ENCODE results near the gene ARMH4. TPM values are rescaled to one million over a fixed set of nuclear protein-coding genes. Genes with fewer than 3 reads are reported as not detected.

ARMH4 gene
- total RNA-seq, 1 donor from 2014 or later = 2.3 TPM

DNA sequence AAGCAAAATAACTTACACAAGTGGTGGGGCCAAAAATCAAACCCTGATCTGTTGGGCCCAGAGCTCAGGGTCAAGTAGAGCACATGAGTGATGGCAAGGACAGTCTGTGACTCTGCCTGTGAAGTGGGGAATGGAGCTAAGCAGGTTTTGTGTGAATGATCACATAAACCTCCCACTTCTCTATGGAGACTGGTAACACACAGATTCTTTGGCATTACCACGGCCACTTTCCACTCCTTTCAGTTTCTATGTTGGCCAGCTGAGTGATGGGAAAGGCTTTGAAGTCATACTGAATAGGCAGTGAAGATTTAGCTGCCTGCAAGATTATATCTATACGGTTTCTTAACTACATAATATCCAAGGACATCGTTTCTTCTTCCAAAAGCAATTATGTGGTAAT is 97.9 kb downstream of the ARMH4 start:
- DNase-seq (no peak), ATAC-seq (no peak)
- Histone ChIP-seq H3K27me3 (no peaks in the 10 kb centered on the region), H3K36me3 (no peaks in the 10 kb centered on the region), H3K4me1 (no peaks in the 10 kb centered on the region), H3K27ac (no peak overlapping the region), H3K9me3 (no peaks in the 10 kb centered on the region), H3K4me3 (no peak overlapping the region)
- TF ChIP-seq CTCF (IDR thresholded peaks at IDR 0.05) = no peak
- intact Hi-C loops (cut with DNase I) = no loop called here

- no peak for DNase-seq
- no peak for ATAC-seq
- Histone ChIP-seq H3K9me3 (no peaks in the 10 kb centered on the region), H3K4me3 (no peak overlapping the region), H3K27ac (no peak overlapping the region), H3K27me3 (no peaks in the 10 kb centered on the region), H3K36me3 (no peaks in the 10 kb centered on the region), H3K4me1 (no peaks in the 10 kb centered on the region)
- no peak for TF ChIP-seq CTCF (IDR thresholded peaks at IDR 0.05)
- intact Hi-C loops (cut with DNase I) = no loop called here
Observed at GRCh38 chr14:58048219-58048618, 103.8 kb downstream of the ARMH4 start.

- no peak for TF ChIP-seq CTCF (IDR thresholded peaks at IDR 0.05)
- Histone ChIP-seq H3K4me1 (no peaks in the 10 kb centered on the region), H3K4me3 (no peak overlapping the region), H3K27me3 (no peaks in the 10 kb centered on the region), H3K36me3 (no peaks in the 10 kb centered on the region), H3K9me3 (no peaks in the 10 kb centered on the region), H3K27ac (no peak overlapping the region)
- DNase-seq (no peak), ATAC-seq (peak; percentile 41)
- intact Hi-C loops (cut with DNase I) = no loop called here
Observed at GRCh38 chr14:58027904-58028303, 124.1 kb downstream of the ARMH4 start.

DNA sequence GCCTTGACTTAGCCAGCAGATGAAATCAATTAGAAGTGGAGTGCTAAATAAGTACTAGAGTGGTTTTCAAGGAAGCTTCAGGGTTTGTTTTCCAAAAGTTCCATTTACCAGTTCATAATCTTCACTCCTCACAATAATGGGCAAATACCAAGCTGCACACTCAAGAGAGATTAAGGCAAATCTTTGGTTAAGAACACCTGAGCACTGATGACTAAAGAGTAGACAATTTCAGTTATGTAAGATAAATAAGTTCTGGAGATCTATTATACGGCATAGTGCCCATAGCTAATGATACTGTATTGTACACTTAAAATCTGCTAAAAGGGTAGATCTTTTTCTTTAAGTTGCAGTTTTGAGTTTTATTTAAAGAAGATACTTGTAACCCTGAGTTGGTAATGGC is 125.0 kb downstream of the ARMH4 start:
- intact Hi-C loops (cut with DNase I) = no loop called here
- H3K4me3 ChIP-seq = no peak overlapping the region
- no peaks in the 10 kb centered on the region for H3K4me1 ChIP-seq
- no peak overlapping the region for H3K27ac ChIP-seq
- no peaks in the 10 kb centered on the region for H3K27me3 ChIP-seq
- no peak for DNase-seq
- no peaks in the 10 kb centered on the region for H3K36me3 ChIP-seq
- H3K9me3 ChIP-seq = no peaks in the 10 kb centered on the region
- no peak for ATAC-seq
- no peak for TF ChIP-seq CTCF (IDR thresholded peaks at IDR 0.05)

DNA sequence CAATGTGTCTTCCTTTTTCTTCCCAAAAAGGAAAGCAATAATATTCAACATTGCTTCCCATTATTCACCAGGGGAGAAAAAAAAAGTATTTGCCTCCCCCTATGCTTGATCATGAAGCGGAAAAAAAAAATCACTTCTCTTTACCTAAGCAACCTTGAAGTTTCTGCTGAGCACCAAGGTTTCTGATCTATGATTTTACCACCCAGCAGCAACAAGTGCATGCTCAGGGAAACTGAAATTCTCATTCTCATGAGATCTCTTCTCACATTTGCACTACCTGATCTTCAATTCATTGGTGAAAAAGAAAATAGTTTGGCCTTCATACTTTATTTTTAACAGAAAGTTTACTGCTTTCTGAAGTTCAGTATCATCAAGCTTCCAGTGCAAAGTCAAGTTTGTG is 125.8 kb downstream of the ARMH4 start:
- H3K27ac ChIP-seq = no peak overlapping the region
- no peaks in the 10 kb centered on the region for H3K36me3 ChIP-seq
- no peaks in the 10 kb centered on the region for H3K9me3 ChIP-seq
- no peak for ATAC-seq
- intact Hi-C loops (cut with DNase I) = no loop called here
- TF ChIP-seq CTCF (IDR thresholded peaks at IDR 0.05) = no peak
- DNase-seq = no peak
- no peaks in the 10 kb centered on the region for H3K27me3 ChIP-seq
- no peak overlapping the region for H3K4me3 ChIP-seq
- no peaks in the 10 kb centered on the region for H3K4me1 ChIP-seq

DNA sequence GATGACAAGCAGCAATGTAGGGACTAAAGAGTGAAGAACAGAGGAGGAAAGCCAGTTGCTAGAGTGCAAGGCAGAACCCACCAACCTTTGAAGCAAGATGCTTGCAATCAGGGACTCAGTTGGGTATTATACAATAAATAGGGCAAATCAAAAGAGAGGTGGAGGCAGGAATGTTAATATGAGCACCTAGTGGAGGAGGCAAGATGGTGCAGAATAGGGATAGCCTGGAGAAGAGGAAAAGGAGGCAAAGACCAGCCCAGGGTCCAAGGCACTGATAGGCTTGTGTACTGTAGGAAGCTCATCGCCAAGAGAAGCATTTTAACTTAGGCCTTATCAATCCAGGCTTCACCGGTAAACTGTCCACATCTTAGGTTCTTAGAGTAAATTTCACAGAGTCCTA is 137.2 kb downstream of the ARMH4 start:
- Histone ChIP-seq H3K9me3 (no peaks in the 10 kb centered on the region), H3K27me3 (no peaks in the 10 kb centered on the region), H3K36me3 (no peaks in the 10 kb centered on the region), H3K27ac (no peak overlapping the region), H3K4me3 (no peak overlapping the region), H3K4me1 (no peaks in the 10 kb centered on the region)
- no peak for TF ChIP-seq CTCF (IDR thresholded peaks at IDR 0.05)
- DNase-seq = no peak
- no peak for ATAC-seq
- intact Hi-C loops (cut with DNase I) = no loop called here

All from upper lobe of right lung (tissue), 1 donor.